GM12892 (cell line): ENCODE results near the gene BPIFB1.

Experiments
- POLR2A ChIP-seq: IDR thresholded peaks from 2 replicates; pipeline ENCODE4 v1.6.1; 2011; ENCODE audit warnings: low read depth, low read length, control low read depth
- TAF1 ChIP-seq: IDR thresholded peaks from 2 replicates; pipeline ENCODE4 v1.6.1; 2011; ENCODE audit warnings: low read depth, mild to moderate bottlenecking, control low read depth, low read length, borderline replicate concordance

DNA sequence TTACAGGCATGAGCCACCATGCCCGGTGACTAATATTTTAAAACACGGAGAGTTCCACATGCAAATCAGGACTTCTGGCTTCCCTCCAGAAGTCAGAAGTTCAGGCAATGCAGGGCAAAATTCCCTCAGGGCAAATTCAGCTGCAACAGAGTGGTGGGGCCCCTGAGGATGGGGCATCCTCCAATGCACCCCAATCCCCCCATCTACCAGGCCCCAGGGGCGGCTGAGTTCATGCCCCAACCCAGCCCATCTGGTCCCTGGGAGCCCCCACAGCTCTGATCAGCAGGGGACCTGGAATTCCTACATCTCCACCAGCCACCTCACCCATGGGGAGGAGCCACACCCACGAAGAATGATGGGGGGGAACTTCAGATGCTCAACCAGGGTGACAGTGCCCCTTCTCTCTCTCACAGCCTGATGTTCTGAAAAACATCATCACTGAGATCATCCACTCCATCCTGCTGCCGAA lies 22.6 kb downstream of the BPIFB1 start:
- no peak for TF ChIP-seq POLR2A
- TF ChIP-seq TAF1 = no peak
